Skin epidermis (tissue), 12 donors: Measurements from ENCODE around the gene NPB.

Experiments
- H3K27ac ChIP-seq, 21 experiments: fragments of 200-600 bp; sonication (generic) in 11 of 21; one replicate each; pipeline ENCODE4 v1.5.0; 2020; ENCODE audit warnings: mild to moderate bottlenecking in 3 of 21, inconsistent platforms in 2 of 21, moderate library complexity in 2 of 21
- H3K4me3 ChIP-seq, 7 experiments: fragments of 200-600 bp; sonication (generic) in 2 of 7; one replicate each; pipeline ENCODE4 v1.5.0; 2020; ENCODE audit warnings: inconsistent platforms in 2 of 7, mild to moderate bottlenecking in 2 of 7, moderate library complexity in 1 of 7

Gene NPB

GRCh38 chr17:81868674-81869220, 33.3 kb upstream of the NPB start:
- Histone ChIP-seq H3K27ac (peak overlapping the region in 13 of 21 experiments; percentile 10 to 99 (median 92)), H3K4me3 (peak overlapping the region in 1 of 7 experiments; percentile 72)

- peak overlapping the region in 20 of 21 experiments; percentile 74 to 100 (median 99) for H3K27ac ChIP-seq
- H3K4me3 ChIP-seq, result peak overlapping the region; percentile 60 to 93 (median 83)
These were observed 32.6 kb upstream of the NPB start for GRCh38 chr17:81869221-81870130.

- H3K4me3 ChIP-seq, result peak overlapping the region; percentile 60 to 93 (median 83)
- peak overlapping the region; percentile 74 to 100 (median 99) for H3K27ac ChIP-seq
These were observed 31.7 kb upstream of the NPB start for GRCh38 chr17:81870131-81870980.

GRCh38 chr17:81870981-81871386, 31.1 kb upstream of the NPB start, which contains the start of gene ARHGDIA:
Gene ARHGDIA (minus strand): TSS chr17:81871337. CDS start chr17:81869930, 1,407 bp downstream.
- Histone ChIP-seq H3K27ac (peak within 1 kb of the TSS; percentile 96 to 100 (median 99)), H3K4me3 (peak within 1 kb of the TSS; percentile 72 to 93 (median 83))

GRCh38 chr17:81871387-81872230, 30.4 kb upstream of the NPB start:
- Histone ChIP-seq H3K4me3 (peak overlapping the region; percentile 72 to 93 (median 83)), H3K27ac (peak overlapping the region; percentile 94 to 100 (median 99))

GRCh38 chr17:81877569-81877968, 24.5 kb upstream of the NPB start:
- H3K27ac ChIP-seq, result no peak overlapping the region
- no peak overlapping the region for H3K4me3 ChIP-seq

GRCh38 chr17:81878294-81878693, 23.7 kb upstream of the NPB start:
- no peak overlapping the region for H3K27ac ChIP-seq
- no peak overlapping the region for H3K4me3 ChIP-seq

- H3K27ac ChIP-seq, result no peak overlapping the region
- H3K4me3 ChIP-seq, result no peak overlapping the region
These were observed 22.9 kb upstream of the NPB start for GRCh38 chr17:81879121-81879520.

- no peak overlapping the region for H3K4me3 ChIP-seq
- H3K27ac ChIP-seq, result no peak overlapping the region
These were observed 17.5 kb upstream of the NPB start for GRCh38 chr17:81884520-81884919.

- H3K4me3 ChIP-seq, result no peak overlapping the region
- peak overlapping the region in 1 of 21 experiments; percentile 62 for H3K27ac ChIP-seq
These were observed 17.1 kb upstream of the NPB start for GRCh38 chr17:81884968-81885367.

- H3K27ac ChIP-seq, result peak overlapping the region in 4 of 21 experiments; percentile 14 to 62 (median 38)
- no peak overlapping the region for H3K4me3 ChIP-seq
These were observed 16.6 kb upstream of the NPB start for GRCh38 chr17:81885454-81885853.

GRCh38 chr17:81885869-81886548, 16.0 kb upstream of the NPB start:
- no peak overlapping the region for H3K4me3 ChIP-seq

GRCh38 chr17:81888105-81888987, 13.7 kb upstream of the NPB start:
- Histone ChIP-seq H3K27ac (no peak overlapping the region), H3K4me3 (no peak overlapping the region)

More at GRCh38 chr17:81885869-81886548, 16.0 kb upstream of the NPB start:
- H3K27ac ChIP-seq, result peak overlapping the region in 6 of 21 experiments; percentile 2 to 62 (median 38)

GRCh38 chr17:81888988-81889595, 12.9 kb upstream of the NPB start:
- H3K27ac ChIP-seq, result no peak overlapping the region
- no peak overlapping the region for H3K4me3 ChIP-seq

GRCh38 chr17:81889602-81890001, 12.4 kb upstream of the NPB start:
- Histone ChIP-seq H3K4me3 (no peak overlapping the region), H3K27ac (peak overlapping the region in 1 of 21 experiments; percentile 98)

GRCh38 chr17:81890447-81891302, 11.4 kb upstream of the NPB start:
- H3K27ac ChIP-seq, result peak overlapping the region; percentile 81 to 99 (median 92)
- H3K4me3 ChIP-seq, result peak overlapping the region; percentile 69 to 96 (median 83)
